Endothelial cell of umbilical vein (primary cell): ENCODE data around the gene CLTCL1. TPM values are rescaled to one million over a fixed set of nuclear protein-coding genes. Genes with fewer than 3 reads are reported as not detected.

Experiments used
- BruUV-seq: library from RNA; stranded (reverse); fragments of 400-500 nt; replicated peaks from 2 replicates; lab custom pipeline; 2021; lab: Mats Ljungman, UMichigan
- CTCF ChIA-PET: fragments of 300-600, 350-600 bp; sonication (Branson Sonifier 250); formaldehyde crosslinking; loops from one replicate; lab custom pipeline; 2021; ENCODE audit warnings: antibody characterized with exemption, inconsistent platforms; lab: Charles Lee
- POLR2A ChIA-PET: fragments of 300-600, 350-600 bp; sonication (Branson Sonifier 250); formaldehyde crosslinking; loops from one replicate; lab custom pipeline; 2021; ENCODE audit warnings: antibody characterized with exemption, inconsistent platforms; lab: Charles Lee
- DNase-seq: peaks from one replicate; pipeline ENCODE4 v3.0.0-alpha.2; 2011; ENCODE audit warnings: low read depth, low spot score
- FAIRE-seq: peaks from 2 replicates; lab custom pipeline; 2011; peaks lifted over from hg19 to GRCh38; lab: Jason Lieb, UNC
- H2AFZ ChIP-seq: 2 replicates; pipeline ENCODE4 v1.6.0; 2012; ENCODE audit warnings: low read depth, low read length, control low read depth, inconsistent platforms
- H3K27ac ChIP-seq: 2 replicates; pipeline ENCODE4 v1.5.1; 2011; ENCODE audit warnings: low read depth, mild to moderate bottlenecking, control low read depth, low read length, moderate library complexity; ENCODE audit not compliant: insufficient read depth
- H3K27me3 ChIP-seq, 2 experiments: 2 replicates each; pipeline versions ENCODE4 v1.6.0 to v1.6.1; 2011; ENCODE audit warnings: low read length in 2 of 2, mixed read lengths in 1 of 2; ENCODE audit not compliant: control insufficient read depth in 2 of 2, insufficient read depth in 2 of 2
- H3K36me3 ChIP-seq, 2 experiments: 2 replicates in 1 of 2; 3 replicates in 1 of 2; pipeline ENCODE4 v1.5.1; 2011; ENCODE audit warnings: low read length in 2 of 2, mild to moderate bottlenecking in 1 of 2, moderate library complexity in 1 of 2; ENCODE audit not compliant: control insufficient read depth in 2 of 2, insufficient read depth in 2 of 2; ENCODE audit errors: extremely low read depth in 1 of 2
- H3K4me1 ChIP-seq: 3 replicates; pipeline ENCODE4 v1.5.1; 2011; ENCODE audit warnings: mild to moderate bottlenecking, low read length; ENCODE audit not compliant: control insufficient read depth, insufficient read depth; ENCODE audit errors: extremely low read depth
- H3K4me2 ChIP-seq: 2 replicates; pipeline ENCODE4 v1.6.1; 2011; ENCODE audit warnings: low read length, control low read depth, mixed read lengths; ENCODE audit not compliant: insufficient read depth
- H3K4me3 ChIP-seq, 3 experiments: fragments of 200-600 bp in 1 of 3; sonication (generic), shearing (Covaris generic) in 1 of 3; replicated peaks in 1 of 3; 2 replicates each; pipeline ENCODE4 v1.5.1; 2011 to 2016; ENCODE audit warnings: control low read depth in 3 of 3, low read length in 3 of 3, mild to moderate bottlenecking in 2 of 3, inconsistent platforms in 1 of 3, low read depth in 1 of 3, moderate library complexity in 1 of 3; ENCODE audit not compliant: insufficient read depth in 1 of 3
- H3K79me2 ChIP-seq: 2 replicates; pipeline ENCODE4 v1.6.0; 2012; ENCODE audit warnings: low read length, inconsistent platforms; ENCODE audit not compliant: control insufficient read depth, insufficient read depth
- H3K9ac ChIP-seq: replicated peaks from 2 replicates; pipeline ENCODE3; 2011; ENCODE audit warnings: low read length, control low read depth; ENCODE audit not compliant: insufficient read depth; ENCODE audit errors: extremely low read depth
- H3K9me1 ChIP-seq: replicated peaks from 3 replicates; pipeline ENCODE4 v1.6.0; 2011; ENCODE audit warnings: mild to moderate bottlenecking, low read length; ENCODE audit not compliant: control insufficient read depth, insufficient read depth; ENCODE audit errors: extremely low read depth
- H3K9me3 ChIP-seq: replicated peaks from 2 replicates; pipeline ENCODE4 v1.5.1; 2012; ENCODE audit warnings: low read length, inconsistent platforms; ENCODE audit not compliant: control insufficient read depth, insufficient read depth
- H4K20me1 ChIP-seq: replicated peaks from 2 replicates; pipeline ENCODE3; 2011; ENCODE audit warnings: mild to moderate bottlenecking, low read length; ENCODE audit not compliant: control insufficient read depth, insufficient read depth; ENCODE audit errors: extremely low read depth
- EZH2 ChIP-seq: IDR thresholded peaks from 2 replicates; pipeline ENCODE4 v1.6.1; 2012; ENCODE audit warnings: borderline replicate concordance, low read depth, mild to moderate bottlenecking, moderate library complexity, low read length, inconsistent platforms; ENCODE audit not compliant: severe bottlenecking
- FOS ChIP-seq: IDR thresholded peaks from 2 replicates; pipeline ENCODE4 v1.6.1; 2011; ENCODE audit warnings: mild to moderate bottlenecking, low read length, moderate library complexity, borderline replicate concordance; ENCODE audit not compliant: insufficient read depth
- GATA2 ChIP-seq: IDR thresholded peaks from 2 replicates; pipeline ENCODE4 v1.7.0; 2011; ENCODE audit warnings: low read depth, mild to moderate bottlenecking, moderate library complexity, mixed read lengths, low read length; ENCODE audit not compliant: insufficient read length, insufficient read depth
- JUN ChIP-seq: IDR thresholded peaks from 2 replicates; pipeline ENCODE4 v1.6.1; 2011; ENCODE audit warnings: borderline replicate concordance, low read depth; ENCODE audit not compliant: insufficient read length, insufficient read depth
- MYC ChIP-seq: IDR thresholded peaks from one replicate; pipeline ENCODE4 v1.6.1; 2011; ENCODE audit warnings: mild to moderate bottlenecking, low read depth, low read length
- POLR2A ChIP-seq: IDR thresholded peaks from 2 replicates; pipeline ENCODE4 v1.6.1; 2012; ENCODE audit warnings: low read depth, mild to moderate bottlenecking, control low read depth, low read length
- POLR2AphosphoS5 ChIP-seq: IDR thresholded peaks from 2 replicates; pipeline ENCODE4 v1.6.1; 2012; ENCODE audit warnings: low read depth, mild to moderate bottlenecking, control low read depth, low read length, moderate library complexity; ENCODE audit not compliant: insufficient read depth
- dilution Hi-C: fragments of 300-500 bp; cut with MboI; formaldehyde crosslinking; loops from one replicate; pipeline ENCODE4 v1.15.0; 2019; ENCODE audit warnings: low sequenced_read_pairs; ENCODE audit not compliant: extremely low pct_ligation_motif_present
- intact Hi-C: fragments of 100-400 bp; cut with micrococcal nuclease; formaldehyde crosslinking; loops from one replicate; pipeline ENCODE4 v1.10.0; 2022
- polyA plus RNA-seq, 4 experiments: library from polyadenylated mRNA; depleted of rRNA in 3 of 4; stranded (reverse) in 3 of 4; unstranded in 1 of 4; fragments of >200 nt; gene quantifications; 2 replicates each; pipeline versions ENCODE4 v1.2.1 to v1.2.3, GENCODE V29; 2011 to 2012; ENCODE audit warnings: missing spikeins in 1 of 4
- total RNA-seq: library from RNA; stranded (reverse); gene quantifications from 2 replicates; pipeline ENCODE4 v1.2.3, GENCODE V29; 2021
- TF ChIP-seq, protein P1 (sequence below): IDR thresholded peaks from 2 replicates; pipeline ENCODE4 v1.6.1; 2011; ENCODE audit not compliant: insufficient read depth, insufficient read length
- TF ChIP-seq, protein P2 (sequence below), 2 donors: IDR thresholded peaks; 1 replicate in 1 of 2; 2 replicates in 1 of 2; pipeline ENCODE4 v1.5.1; 2011; ENCODE audit warnings: low read length in 2 of 2, mild to moderate bottlenecking in 2 of 2, moderate library complexity in 2 of 2, control low read depth in 1 of 2, inconsistent platforms in 1 of 2, low read depth in 1 of 2; ENCODE audit not compliant: insufficient read depth in 1 of 2; ENCODE audit errors: extremely low read depth in 1 of 2

CLTCL1 gene
- total and polyA plus RNA-seq, 2 donors (not counting 3 experiments of a cell fraction or from before 2014, with no cell fraction given): 5.0 to 6.2 TPM

DNA sequence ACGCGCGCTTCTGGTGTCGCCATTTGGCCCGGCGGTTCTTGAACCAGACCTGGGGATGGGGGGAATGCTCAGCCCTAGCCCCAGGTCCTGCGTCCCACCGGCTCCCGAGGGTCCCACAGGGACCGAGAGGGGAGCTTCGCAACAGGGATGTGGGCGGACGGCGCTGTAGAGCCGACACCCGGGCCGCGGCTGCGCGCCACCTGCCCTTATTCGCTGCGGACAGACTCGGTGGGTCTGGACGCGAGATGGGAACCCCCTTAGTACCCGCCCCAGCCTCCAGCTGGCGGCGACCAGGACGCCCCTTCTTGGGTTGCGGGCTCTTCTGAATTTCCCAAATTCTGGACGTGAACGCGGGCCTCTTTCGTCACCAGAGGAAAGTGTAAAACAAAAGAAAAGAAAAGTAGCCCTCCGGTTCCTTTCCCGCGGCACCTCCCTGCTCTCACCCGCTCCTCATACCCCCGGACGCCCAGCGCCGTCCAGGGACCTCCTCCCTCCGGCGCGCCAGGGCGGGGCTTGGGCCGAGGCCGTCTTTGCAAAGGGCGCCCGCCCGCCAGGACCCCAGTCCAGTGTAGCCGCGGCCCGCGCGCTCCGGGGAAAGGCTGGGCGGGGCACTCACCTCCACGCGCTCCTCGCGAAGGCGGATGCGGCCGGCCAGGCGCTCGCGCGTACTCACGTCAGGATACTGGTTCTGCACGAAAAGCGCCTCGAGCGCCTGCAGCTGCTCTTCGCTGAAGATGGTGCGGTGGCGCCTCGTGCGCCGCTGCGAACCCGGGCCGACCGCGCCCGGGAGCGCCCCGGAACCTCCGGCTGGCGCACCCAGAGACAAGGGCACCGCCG is 142.3 kb downstream of the CLTCL1 start:
- Histone ChIP-seq H2AFZ (no peak overlapping the region), H3K4me1 (no peaks in the 10 kb centered on the region), H3K9me1 (no peaks in the 10 kb centered on the region), H3K9ac (no peak overlapping the region), H3K27ac (no peak overlapping the region), H3K4me3 (no peak overlapping the region), H3K36me3 (no peaks in the 10 kb centered on the region), H3K4me2 (peak overlapping the region; percentile 13), H3K27me3 (peaks cover 43 to 51% of the 10 kb centered on the region in 2 experiments), H3K9me3 (no peaks in the 10 kb centered on the region), H3K79me2 (peaks cover 1% of the 10 kb centered on the region), H4K20me1 (no peaks in the 10 kb centered on the region)
- ChIA-PET CTCF (interaction anchor here (0.6 kb wide), 1 partner anchor 49 kb away, joined by 3 read pairs; no protein-coding TSS in a partner anchor), POLR2A (no interaction called here)
- dilution Hi-C loops: no loop called here
- FAIRE-seq: no peak
- no TSS peak for BruUV-seq
- no peak for DNase-seq
- intact Hi-C loops: no loop called here
- TF ChIP-seq, protein P1, sequence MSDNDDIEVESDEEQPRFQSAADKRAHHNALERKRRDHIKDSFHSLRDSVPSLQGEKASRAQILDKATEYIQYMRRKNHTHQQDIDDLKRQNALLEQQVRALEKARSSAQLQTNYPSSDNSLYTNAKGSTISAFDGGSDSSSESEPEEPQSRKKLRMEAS: no peak
- TF ChIP-seq FOS: no peak
- peak; percentile 91 for TF ChIP-seq EZH2

DNA sequence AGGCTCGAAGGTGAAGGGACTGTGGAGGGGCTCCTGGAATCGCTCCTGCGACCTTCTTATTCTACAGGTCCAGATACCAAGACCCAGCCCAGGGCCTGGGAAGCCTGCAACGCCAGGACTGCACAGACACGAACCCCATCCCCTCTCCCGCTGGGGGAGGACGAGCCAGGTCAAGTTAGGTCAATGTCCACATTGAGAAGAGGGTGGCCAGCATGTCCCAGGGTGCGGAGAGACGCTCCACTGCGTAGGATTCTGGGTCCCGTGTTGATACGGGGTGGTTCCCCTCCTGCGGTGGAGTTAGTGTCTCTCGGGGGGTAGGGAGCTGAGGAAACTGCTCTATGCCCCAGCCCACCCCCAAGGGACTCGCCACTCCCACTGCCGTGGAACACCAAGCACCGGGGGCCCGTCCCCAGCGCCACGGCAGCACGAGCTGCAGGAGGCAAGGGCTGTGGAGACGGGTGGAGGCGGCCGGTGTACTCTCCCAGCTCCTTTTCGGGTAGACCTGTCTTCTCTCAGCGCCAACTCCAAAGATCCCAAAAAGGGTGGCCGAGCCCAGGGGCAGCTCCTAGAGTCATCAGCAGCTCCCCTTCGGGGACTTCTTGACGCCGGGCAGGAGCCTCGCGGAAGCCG is 143.0 kb downstream of the CLTCL1 start:
- POLR2A ChIA-PET: no interaction called here
- H3K9me3 ChIP-seq: no peaks in the 10 kb centered on the region

More for the DNA sequence above, 143.0 kb downstream of the CLTCL1 start:
- Histone ChIP-seq H3K9me1 (no peaks in the 10 kb centered on the region), H3K4me1 (peaks cover 5% of the 10 kb centered on the region), H3K4me3 (no peak overlapping the region), H3K4me2 (no peak overlapping the region), H4K20me1 (no peaks in the 10 kb centered on the region), H2AFZ (no peak overlapping the region), H3K79me2 (peaks cover 8% of the 10 kb centered on the region), H3K27me3 (peaks cover 43 to 51% of the 10 kb centered on the region in 2 experiments), H3K36me3 (no peaks in the 10 kb centered on the region), H3K9ac (no peak overlapping the region), H3K27ac (no peak overlapping the region)
- DNase-seq (no peak), FAIRE-seq (no peak)
- BruUV-seq: no TSS peak
- dilution Hi-C loops (no loop called here), intact Hi-C loops (no loop called here)
- TF ChIP-seq POLR2A: no peak
- no peak for TF ChIP-seq FOS
- no peak for TF ChIP-seq EZH2
- no peak for TF ChIP-seq MYC
- TF ChIP-seq POLR2AphosphoS5: no peak
- TF ChIP-seq, protein P2, sequence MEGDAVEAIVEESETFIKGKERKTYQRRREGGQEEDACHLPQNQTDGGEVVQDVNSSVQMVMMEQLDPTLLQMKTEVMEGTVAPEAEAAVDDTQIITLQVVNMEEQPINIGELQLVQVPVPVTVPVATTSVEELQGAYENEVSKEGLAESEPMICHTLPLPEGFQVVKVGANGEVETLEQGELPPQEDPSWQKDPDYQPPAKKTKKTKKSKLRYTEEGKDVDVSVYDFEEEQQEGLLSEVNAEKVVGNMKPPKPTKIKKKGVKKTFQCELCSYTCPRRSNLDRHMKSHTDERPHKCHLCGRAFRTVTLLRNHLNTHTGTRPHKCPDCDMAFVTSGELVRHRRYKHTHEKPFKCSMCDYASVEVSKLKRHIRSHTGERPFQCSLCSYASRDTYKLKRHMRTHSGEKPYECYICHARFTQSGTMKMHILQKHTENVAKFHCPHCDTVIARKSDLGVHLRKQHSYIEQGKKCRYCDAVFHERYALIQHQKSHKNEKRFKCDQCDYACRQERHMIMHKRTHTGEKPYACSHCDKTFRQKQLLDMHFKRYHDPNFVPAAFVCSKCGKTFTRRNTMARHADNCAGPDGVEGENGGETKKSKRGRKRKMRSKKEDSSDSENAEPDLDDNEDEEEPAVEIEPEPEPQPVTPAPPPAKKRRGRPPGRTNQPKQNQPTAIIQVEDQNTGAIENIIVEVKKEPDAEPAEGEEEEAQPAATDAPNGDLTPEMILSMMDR (IDR thresholded peaks at IDR 0.05; ENCODE audit: extremely low read depth in 1 of 2, insufficient read depth in 1 of 2, low read depth in 1 of 2, low read length in 2 of 2): no peak
- TF ChIP-seq JUN: no peak
- TF ChIP-seq, protein P1: no peak
- no peak for TF ChIP-seq GATA2
- CTCF ChIA-PET: no interaction called here
